Measurements from ENCODE around the gene SOCS1. TPM values are rescaled to one million over a fixed set of nuclear protein-coding genes. Genes with fewer than 3 reads are reported as not detected.

Gene SOCS1
- total and polyA plus RNA-seq, 2 experiments from 2014 or later = 84.7 to 104 TPM

DNA sequence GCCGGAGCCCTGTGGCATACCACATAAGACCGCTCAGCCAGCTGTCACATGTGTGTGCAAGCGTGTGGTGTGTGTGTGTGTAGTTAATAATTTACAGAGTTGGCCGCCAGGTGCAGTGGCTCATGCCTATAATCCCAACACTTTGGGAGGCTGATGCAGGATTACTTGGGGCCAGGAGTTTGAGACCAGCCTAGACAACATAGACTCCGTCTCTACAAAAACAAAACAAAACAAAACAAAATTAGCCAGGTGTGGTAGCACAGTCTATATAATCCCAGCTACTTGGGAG is 20.4 kb downstream of the SOCS1 start:
- Histone ChIP-seq H3K4me2 (no peak overlapping the region), H2AFZ (no peak overlapping the region), H3K27me3 (ENCODE audit: insufficient read depth) (no peaks in the 10 kb centered on the region), H3K9me2 (ENCODE audit: insufficient read depth) (no peaks in the 10 kb centered on the region), H3K27ac (ENCODE audit: low read depth) (no peak overlapping the region), H3K4me1 (ENCODE audit: insufficient read depth) (peaks cover 9% of the 10 kb centered on the region; the same call in 1 of the 2 replicates), H4K20me1 (replicated peaks; ENCODE audit: insufficient read depth) (no peaks in the 10 kb centered on the region), H3K79me2 (replicated peaks; ENCODE audit: insufficient read depth) (no peaks in the 10 kb centered on the region), H3K36me3 (ENCODE audit: insufficient read depth) (no peaks in the 10 kb centered on the region), H3F3A (replicated peaks; ENCODE audit: low read depth) (0 out of 2 replicates have a peak, but pooled peaks cover 6% of the 10 kb centered on the region), H3K4me3 (no peak overlapping the region)
- peaks cover 10% of the 10 kb centered on the region for H3K4me1 Mint-ChIP-seq
- DNase-seq (ENCODE audit: low spot score) (no peak), ATAC-seq (no peak)
- H3K27me3 Mint-ChIP-seq (ENCODE audit: insufficient read depth, low read depth, poor library complexity) = peaks cover 16% of the 10 kb centered on the region
- no peaks in the 10 kb centered on the region for H3K9me3 Mint-ChIP-seq
- no peak for TF ChIP-seq STAT1 (IDR thresholded peaks at IDR 0.05; ENCODE audit: unreplicated experiment)
- no peak for TF ChIP-seq CREB1 (CRISPR knock-in tag; IDR thresholded peaks at IDR 0.05; ENCODE audit: low read depth)
- TF ChIP-seq ZNF331 (CRISPR knock-in tag; IDR thresholded peaks at IDR 0.05; ENCODE audit: low read depth) = no peak
- TF ChIP-seq, protein P1, sequence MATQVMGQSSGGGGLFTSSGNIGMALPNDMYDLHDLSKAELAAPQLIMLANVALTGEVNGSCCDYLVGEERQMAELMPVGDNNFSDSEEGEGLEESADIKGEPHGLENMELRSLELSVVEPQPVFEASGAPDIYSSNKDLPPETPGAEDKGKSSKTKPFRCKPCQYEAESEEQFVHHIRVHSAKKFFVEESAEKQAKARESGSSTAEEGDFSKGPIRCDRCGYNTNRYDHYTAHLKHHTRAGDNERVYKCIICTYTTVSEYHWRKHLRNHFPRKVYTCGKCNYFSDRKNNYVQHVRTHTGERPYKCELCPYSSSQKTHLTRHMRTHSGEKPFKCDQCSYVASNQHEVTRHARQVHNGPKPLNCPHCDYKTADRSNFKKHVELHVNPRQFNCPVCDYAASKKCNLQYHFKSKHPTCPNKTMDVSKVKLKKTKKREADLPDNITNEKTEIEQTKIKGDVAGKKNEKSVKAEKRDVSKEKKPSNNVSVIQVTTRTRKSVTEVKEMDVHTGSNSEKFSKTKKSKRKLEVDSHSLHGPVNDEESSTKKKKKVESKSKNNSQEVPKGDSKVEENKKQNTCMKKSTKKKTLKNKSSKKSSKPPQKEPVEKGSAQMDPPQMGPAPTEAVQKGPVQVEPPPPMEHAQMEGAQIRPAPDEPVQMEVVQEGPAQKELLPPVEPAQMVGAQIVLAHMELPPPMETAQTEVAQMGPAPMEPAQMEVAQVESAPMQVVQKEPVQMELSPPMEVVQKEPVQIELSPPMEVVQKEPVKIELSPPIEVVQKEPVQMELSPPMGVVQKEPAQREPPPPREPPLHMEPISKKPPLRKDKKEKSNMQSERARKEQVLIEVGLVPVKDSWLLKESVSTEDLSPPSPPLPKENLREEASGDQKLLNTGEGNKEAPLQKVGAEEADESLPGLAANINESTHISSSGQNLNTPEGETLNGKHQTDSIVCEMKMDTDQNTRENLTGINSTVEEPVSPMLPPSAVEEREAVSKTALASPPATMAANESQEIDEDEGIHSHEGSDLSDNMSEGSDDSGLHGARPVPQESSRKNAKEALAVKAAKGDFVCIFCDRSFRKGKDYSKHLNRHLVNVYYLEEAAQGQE (IDR thresholded peaks at IDR 0.05; ENCODE audit: unreplicated experiment) = no peak
- no peak for TF ChIP-seq POLR2AphosphoS5 (IDR thresholded peaks at IDR 0.05; ENCODE audit: low read depth)
- TF ChIP-seq JUNB (IDR thresholded peaks at IDR 0.05; ENCODE audit: unreplicated experiment) = no peak
- TF ChIP-seq EZH2 (IDR thresholded peaks at IDR 0.05; ENCODE audit: low read depth, unreplicated experiment) = no peak
- no peak for TF ChIP-seq ZNF114 (CRISPR knock-in tag; IDR thresholded peaks at IDR 0.05)
- TF ChIP-seq NANOG (IDR thresholded peaks at IDR 0.05; ENCODE audit: borderline replicate concordance) = no peak
- TF ChIP-seq, protein P2, sequence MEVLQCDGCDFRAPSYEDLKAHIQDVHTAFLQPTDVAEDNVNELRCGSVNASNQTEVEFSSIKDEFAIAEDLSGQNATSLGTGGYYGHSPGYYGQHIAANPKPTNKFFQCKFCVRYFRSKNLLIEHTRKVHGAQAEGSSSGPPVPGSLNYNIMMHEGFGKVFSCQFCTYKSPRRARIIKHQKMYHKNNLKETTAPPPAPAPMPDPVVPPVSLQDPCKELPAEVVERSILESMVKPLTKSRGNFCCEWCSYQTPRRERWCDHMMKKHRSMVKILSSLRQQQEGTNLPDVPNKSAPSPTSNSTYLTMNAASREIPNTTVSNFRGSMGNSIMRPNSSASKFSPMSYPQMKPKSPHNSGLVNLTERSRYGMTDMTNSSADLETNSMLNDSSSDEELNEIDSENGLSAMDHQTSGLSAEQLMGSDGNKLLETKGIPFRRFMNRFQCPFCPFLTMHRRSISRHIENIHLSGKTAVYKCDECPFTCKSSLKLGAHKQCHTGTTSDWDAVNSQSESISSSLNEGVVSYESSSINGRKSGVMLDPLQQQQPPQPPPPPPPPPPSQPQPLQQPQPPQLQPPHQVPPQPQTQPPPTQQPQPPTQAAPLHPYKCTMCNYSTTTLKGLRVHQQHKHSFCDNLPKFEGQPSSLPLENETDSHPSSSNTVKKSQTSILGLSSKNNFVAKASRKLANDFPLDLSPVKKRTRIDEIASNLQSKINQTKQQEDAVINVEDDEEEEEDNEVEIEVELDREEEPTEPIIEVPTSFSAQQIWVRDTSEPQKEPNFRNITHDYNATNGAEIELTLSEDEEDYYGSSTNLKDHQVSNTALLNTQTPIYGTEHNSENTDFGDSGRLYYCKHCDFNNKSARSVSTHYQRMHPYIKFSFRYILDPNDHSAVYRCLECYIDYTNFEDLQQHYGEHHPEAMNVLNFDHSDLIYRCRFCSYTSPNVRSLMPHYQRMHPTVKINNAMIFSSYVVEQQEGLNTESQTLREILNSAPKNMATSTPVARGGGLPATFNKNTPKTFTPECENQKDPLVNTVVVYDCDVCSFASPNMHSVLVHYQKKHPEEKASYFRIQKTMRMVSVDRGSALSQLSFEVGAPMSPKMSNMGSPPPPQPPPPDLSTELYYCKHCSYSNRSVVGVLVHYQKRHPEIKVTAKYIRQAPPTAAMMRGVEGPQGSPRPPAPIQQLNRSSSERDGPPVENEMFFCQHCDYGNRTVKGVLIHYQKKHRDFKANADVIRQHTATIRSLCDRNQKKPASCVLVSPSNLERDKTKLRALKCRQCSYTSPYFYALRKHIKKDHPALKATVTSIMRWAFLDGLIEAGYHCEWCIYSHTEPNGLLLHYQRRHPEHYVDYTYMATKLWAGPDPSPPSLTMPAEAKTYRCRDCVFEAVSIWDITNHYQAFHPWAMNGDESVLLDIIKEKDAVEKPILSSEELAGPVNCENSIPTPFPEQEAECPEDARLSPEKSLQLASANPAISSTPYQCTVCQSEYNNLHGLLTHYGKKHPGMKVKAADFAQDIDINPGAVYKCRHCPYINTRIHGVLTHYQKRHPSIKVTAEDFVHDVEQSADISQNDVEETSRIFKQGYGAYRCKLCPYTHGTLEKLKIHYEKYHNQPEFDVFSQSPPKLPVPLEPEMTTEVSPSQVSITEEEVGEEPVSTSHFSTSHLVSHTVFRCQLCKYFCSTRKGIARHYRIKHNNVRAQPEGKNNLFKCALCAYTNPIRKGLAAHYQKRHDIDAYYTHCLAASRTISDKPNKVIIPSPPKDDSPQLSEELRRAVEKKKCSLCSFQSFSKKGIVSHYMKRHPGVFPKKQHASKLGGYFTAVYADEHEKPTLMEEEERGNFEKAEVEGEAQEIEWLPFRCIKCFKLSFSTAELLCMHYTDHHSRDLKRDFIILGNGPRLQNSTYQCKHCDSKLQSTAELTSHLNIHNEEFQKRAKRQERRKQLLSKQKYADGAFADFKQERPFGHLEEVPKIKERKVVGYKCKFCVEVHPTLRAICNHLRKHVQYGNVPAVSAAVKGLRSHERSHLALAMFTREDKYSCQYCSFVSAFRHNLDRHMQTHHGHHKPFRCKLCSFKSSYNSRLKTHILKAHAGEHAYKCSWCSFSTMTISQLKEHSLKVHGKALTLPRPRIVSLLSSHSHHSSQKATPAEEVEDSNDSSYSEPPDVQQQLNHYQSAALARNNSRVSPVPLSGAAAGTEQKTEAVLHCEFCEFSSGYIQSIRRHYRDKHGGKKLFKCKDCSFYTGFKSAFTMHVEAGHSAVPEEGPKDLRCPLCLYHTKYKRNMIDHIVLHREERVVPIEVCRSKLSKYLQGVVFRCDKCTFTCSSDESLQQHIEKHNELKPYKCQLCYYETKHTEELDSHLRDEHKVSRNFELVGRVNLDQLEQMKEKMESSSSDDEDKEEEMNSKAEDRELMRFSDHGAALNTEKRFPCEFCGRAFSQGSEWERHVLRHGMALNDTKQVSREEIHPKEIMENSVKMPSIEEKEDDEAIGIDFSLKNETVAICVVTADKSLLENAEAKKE (CRISPR knock-in tag; IDR thresholded peaks at IDR 0.05) = no peak
- TF ChIP-seq EZH2phosphoT487 (IDR thresholded peaks at IDR 0.05; ENCODE audit: unreplicated experiment) = no peak
- TF ChIP-seq, protein P3, sequence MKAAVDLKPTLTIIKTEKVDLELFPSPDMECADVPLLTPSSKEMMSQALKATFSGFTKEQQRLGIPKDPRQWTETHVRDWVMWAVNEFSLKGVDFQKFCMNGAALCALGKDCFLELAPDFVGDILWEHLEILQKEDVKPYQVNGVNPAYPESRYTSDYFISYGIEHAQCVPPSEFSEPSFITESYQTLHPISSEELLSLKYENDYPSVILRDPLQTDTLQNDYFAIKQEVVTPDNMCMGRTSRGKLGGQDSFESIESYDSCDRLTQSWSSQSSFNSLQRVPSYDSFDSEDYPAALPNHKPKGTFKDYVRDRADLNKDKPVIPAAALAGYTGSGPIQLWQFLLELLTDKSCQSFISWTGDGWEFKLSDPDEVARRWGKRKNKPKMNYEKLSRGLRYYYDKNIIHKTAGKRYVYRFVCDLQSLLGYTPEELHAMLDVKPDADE (IDR thresholded peaks at IDR 0.05) = no peak
- TF ChIP-seq, protein P4, sequence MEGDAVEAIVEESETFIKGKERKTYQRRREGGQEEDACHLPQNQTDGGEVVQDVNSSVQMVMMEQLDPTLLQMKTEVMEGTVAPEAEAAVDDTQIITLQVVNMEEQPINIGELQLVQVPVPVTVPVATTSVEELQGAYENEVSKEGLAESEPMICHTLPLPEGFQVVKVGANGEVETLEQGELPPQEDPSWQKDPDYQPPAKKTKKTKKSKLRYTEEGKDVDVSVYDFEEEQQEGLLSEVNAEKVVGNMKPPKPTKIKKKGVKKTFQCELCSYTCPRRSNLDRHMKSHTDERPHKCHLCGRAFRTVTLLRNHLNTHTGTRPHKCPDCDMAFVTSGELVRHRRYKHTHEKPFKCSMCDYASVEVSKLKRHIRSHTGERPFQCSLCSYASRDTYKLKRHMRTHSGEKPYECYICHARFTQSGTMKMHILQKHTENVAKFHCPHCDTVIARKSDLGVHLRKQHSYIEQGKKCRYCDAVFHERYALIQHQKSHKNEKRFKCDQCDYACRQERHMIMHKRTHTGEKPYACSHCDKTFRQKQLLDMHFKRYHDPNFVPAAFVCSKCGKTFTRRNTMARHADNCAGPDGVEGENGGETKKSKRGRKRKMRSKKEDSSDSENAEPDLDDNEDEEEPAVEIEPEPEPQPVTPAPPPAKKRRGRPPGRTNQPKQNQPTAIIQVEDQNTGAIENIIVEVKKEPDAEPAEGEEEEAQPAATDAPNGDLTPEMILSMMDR (conservative IDR thresholded peaks at IDR 0.05; ENCODE audit: low read depth in 2 of 2) = no peak
- no peak overlapping the region for H3K4me3 Mint-ChIP-seq
- no peaks in the 10 kb centered on the region for H3K36me3 Mint-ChIP-seq (ENCODE audit: low read depth)
- no peak overlapping the region for H3K27ac Mint-ChIP-seq
